ENCODE measurements around the gene OBSCN.

- no peak for TF ChIP-seq ZNF451 (CRISPR knock-in tag; IDR thresholded peaks at IDR 0.05)
- TF ChIP-seq NFRKB (IDR thresholded peaks at IDR 0.05) = no peak
- no peak for TF ChIP-seq ZNF274 (CRISPR knock-in tag; IDR thresholded peaks at IDR 0.05)
- no peak for TF ChIP-seq YY1 (IDR thresholded peaks at IDR 0.05; ENCODE audit: insufficient read depth, insufficient replicate concordance, low read depth, low read length)
- no peak for TF ChIP-seq TFDP2 (CRISPR knock-in tag; IDR thresholded peaks at IDR 0.05)
- no peak for TF ChIP-seq NR3C1 (CRISPR knock-in tag; IDR thresholded peaks at IDR 0.05)
- no peak for TF ChIP-seq ZZZ3 (CRISPR knock-in tag; IDR thresholded peaks at IDR 0.05; ENCODE audit: borderline replicate concordance)
- TF ChIP-seq ZNF781 (CRISPR knock-in tag; IDR thresholded peaks at IDR 0.05; ENCODE audit: borderline replicate concordance, not compliant biosample characterization) = no peak
- TF ChIP-seq TARDBP (CRISPR knock-in tag; IDR thresholded peaks at IDR 0.05) = no peak
- no peak for TF ChIP-seq PHF8 (CRISPR knock-in tag; IDR thresholded peaks at IDR 0.05)
Measured at GRCh38 chr1:228361314-228362140, 153.7 kb downstream of the OBSCN start.
